ENCODE results near the gene TTC28. TPM values are rescaled to one million over a fixed set of nuclear protein-coding genes. Genes with fewer than 3 reads are reported as not detected.
"Not testable (repeated sequence)": the region's sequence is repeated elsewhere in the genome, so short reads cannot be mapped to it uniquely, and the experiment has no call there.

The TTC28 gene
- total RNA-seq, 3 donors from 2014 or later: 0.66 to 0.90 (median 0.71) TPM

DNA sequence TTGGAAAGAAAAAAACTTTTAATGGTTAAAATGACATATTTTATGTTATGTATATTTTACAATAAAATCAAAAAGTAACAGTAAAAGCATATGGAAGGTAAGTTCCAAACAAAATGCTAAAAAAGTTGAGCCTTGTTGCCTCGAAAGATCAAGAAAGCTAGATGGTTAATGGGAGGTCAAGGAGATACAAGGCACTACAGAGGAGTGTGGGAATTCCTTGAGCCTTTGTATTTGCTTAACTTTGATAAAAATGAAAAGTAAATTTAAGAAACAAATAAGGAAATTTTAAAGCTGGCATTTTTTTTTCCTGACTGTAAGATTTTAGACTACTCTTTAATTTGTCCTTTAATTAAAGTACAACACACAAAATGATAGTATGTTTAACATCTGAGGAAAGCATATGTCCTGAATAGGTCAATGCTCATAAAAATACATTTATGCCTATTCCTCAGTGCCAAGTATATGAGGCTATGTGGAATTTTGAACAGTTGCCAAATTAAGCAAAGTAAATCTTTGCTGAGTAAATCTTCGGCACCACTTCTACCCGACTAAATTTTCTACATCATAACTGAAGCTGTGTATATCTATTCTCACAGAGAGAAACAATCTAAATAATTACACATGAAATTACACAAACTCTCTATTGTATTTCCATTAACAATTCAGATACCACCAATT, 108.8 kb downstream of the TTC28 start:
- DNase-seq (no peak), ATAC-seq (no peak)
- H3K36me3 Mint-ChIP-seq (ENCODE audit: insufficient read depth): no peaks in the 10 kb centered on the region
- no peaks in the 10 kb centered on the region for H3K9me3 Mint-ChIP-seq
- H3K27me3 Mint-ChIP-seq (ENCODE audit: low read depth): peaks cover 3% of the 10 kb centered on the region
- H3K4me1 Mint-ChIP-seq (ENCODE audit: low read depth): no peaks in the 10 kb centered on the region
- no peak overlapping the region for H3K4me3 Mint-ChIP-seq

DNA sequence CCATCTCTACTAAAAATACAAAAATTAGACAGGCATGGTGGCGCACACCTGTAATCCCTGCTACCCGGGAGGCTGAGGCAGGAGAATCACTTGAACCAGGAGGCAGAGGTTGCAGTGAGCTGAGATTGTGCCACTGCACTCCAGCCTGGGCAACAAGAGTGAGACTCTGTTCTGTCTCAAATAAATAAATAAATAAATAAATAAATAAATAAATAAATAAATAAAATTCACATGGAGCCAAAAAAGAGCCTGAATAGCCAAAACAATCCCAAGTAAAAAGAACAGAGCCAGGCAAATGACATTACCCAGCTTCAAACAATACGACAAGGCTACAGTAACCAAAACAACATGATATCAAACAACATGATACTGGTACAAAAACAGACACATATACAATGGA, 110.7 kb downstream of the TTC28 start:
- not testable (repeated sequence) for H3K36me3 Mint-ChIP-seq (ENCODE audit: insufficient read depth); H3K4me3 Mint-ChIP-seq; H3K9me3 Mint-ChIP-seq; H3K4me1 Mint-ChIP-seq (ENCODE audit: low read depth); DNase-seq; ATAC-seq; H3K27me3 Mint-ChIP-seq (ENCODE audit: low read depth)

DNA sequence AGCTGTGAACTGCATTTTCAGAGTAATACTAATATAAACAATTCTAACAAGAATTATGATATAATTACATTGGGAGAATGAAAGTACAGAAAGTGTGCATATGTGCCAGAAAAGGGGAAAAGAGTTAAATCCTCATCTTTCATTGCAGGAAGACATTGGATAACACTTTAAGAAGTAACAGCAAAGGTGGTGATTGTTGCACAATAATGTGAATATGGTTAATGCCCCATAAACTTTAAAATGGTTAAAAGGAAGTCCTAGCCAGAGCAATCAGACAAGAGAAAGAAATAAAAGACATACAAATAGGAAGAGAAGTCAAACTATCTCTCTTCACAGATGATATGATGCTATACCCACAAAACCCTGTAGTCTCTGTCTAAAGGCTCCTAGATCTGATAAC, 111.5 kb downstream of the TTC28 start:
- Mint-ChIP-seq H3K27me3 (ENCODE audit: low read depth) (peaks cover 12% of the 10 kb centered on the region), H3K4me3 (no peak overlapping the region), H3K4me1 (ENCODE audit: low read depth) (no peaks in the 10 kb centered on the region), H3K36me3 (ENCODE audit: insufficient read depth) (no peaks in the 10 kb centered on the region), H3K9me3 (no peaks in the 10 kb centered on the region)
- DNase-seq (no peak), ATAC-seq (no peak)

DNA sequence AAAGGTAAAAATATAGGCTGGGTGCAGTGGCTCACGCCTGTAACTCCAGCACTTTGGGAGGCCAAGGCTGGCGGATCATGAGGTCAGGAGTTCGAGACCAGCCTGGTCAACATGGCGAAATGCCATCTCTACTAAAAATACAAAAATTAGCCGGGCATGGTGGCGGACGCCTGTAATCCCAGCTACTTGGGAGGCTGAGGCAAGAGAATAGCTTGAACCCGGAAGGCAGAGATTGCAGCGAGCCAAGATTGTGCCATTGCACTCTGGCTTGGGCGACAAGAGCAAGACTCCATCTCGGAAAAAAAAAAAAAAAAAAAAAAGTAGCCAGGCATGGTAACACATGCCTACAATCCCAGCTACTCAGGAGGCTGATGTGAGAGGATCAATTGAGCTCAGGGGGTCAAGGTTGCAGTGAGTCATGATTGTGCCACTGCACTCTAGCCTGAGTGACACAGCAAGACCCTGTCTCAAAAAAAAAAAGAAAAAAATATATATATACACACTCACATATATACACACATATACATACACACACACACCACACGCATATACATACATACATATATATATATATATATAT, 112.6 kb downstream of the TTC28 start:
- DNase-seq; H3K36me3 Mint-ChIP-seq (ENCODE audit: insufficient read depth); H3K9me3 Mint-ChIP-seq; H3K4me1 Mint-ChIP-seq (ENCODE audit: low read depth); H3K4me3 Mint-ChIP-seq; ATAC-seq: not testable (repeated sequence)
- H3K27me3 Mint-ChIP-seq (ENCODE audit: low read depth): peaks cover 19% of the 10 kb centered on the region

DNA sequence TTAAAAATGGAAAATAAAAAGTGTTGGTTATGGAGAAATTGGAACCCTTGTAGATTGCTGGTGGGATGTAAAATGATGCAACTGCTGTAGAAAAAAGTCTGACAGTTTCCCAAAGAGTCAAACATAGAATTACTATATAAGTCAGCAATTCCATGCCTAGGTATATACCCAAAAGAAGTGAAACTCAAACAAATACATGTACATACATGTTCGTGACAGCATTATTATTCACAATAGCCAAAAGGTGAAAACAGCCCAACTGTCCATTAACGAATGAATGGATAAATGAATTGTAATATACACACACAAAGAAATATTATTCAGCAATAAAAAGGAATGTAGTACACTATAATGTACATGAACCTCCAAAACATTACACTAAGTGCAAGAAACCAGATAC, 116.0 kb downstream of the TTC28 start:
- Mint-ChIP-seq H3K9me3 (no peaks in the 10 kb centered on the region), H3K36me3 (ENCODE audit: insufficient read depth) (no peaks in the 10 kb centered on the region), H3K4me3 (no peak overlapping the region), H3K4me1 (ENCODE audit: low read depth) (no peaks in the 10 kb centered on the region), H3K27me3 (ENCODE audit: low read depth) (peaks cover 36% of the 10 kb centered on the region)
- DNase-seq: no peak
- no peak for ATAC-seq

DNA sequence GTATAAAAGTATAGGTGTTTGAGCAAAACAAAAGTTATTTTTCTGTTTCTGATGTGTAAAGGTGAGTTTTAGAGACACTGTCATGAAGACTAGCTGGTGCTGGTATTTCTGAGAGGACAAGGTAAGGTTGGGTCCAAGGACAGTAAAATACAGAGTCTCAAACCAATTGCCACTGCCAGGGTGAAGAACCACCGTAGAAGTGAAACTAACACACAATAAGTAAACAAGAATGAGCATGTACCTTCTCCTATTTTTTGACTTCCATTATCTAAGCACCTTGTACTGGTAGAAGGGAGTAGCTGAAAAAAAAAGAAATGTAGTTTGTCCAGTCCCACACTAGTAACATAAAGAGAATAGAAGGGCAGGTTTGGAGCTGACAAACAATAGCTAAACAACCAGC, 117.3 kb downstream of the TTC28 start:
- ATAC-seq (no peak), DNase-seq (no peak)
- Mint-ChIP-seq H3K4me1 (ENCODE audit: low read depth) (no peaks in the 10 kb centered on the region), H3K4me3 (no peak overlapping the region), H3K27me3 (ENCODE audit: low read depth) (peaks cover 36% of the 10 kb centered on the region), H3K9me3 (peaks cover under 1% of the 10 kb centered on the region), H3K36me3 (ENCODE audit: insufficient read depth) (no peaks in the 10 kb centered on the region)

DNA sequence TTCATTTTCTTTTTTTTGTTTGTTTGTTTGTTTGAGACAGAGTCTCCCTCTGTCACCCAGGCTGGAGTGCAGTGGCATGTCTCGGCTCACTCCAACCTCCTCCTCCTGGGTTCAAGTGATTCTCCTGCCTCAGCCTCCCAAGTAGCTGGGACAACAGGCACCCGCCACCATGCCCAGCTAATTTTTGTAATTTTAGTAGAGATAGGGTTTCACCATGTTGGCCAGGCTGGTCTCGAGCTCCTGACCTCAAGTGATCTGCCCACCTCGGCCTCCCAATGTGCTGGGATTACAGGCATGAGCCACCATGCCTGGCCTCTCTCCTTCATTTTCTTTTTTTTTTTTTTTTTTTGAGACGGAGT, 118.9 kb downstream of the TTC28 start:
- not testable (repeated sequence) for ATAC-seq; H3K4me3 Mint-ChIP-seq; H3K9me3 Mint-ChIP-seq; DNase-seq; H3K4me1 Mint-ChIP-seq (ENCODE audit: low read depth); H3K36me3 Mint-ChIP-seq (ENCODE audit: insufficient read depth)
- peaks cover 34% of the 10 kb centered on the region for H3K27me3 Mint-ChIP-seq (ENCODE audit: low read depth)

DNA sequence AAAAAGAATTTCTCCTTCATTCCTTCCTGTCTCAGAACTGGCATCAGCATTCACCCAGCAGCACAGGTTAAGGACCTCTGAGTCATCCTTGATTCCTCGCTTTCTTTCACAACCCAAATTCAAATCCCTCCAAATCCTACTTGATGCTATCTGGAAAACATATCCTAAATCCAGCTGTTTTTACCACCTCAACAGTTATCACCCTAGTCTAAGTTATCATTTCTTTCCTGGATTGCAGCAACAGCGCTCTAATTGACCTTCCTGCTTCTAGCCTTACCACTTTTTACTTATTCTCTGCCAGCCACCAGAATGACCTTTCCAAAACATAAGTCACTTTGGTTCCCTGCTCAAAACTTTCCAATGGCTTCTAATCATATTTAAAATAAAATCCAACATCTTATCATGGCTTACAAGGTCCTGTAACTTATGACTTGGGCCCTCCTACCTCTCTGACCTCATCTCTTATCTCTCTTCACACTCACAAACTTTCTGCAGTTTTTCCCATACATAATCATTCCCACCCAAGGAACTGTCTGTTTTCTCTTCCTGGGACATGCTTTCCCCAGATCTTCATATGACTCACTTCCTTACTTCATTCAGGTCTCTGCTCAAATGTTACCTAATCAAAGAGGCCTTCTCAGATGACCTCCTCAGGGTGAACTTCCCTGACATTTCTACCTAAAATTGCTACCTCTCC, 119.4 kb downstream of the TTC28 start:
- peaks cover 33% of the 10 kb centered on the region for H3K27me3 Mint-ChIP-seq (ENCODE audit: low read depth)
- peaks cover 4% of the 10 kb centered on the region for H3K9me3 Mint-ChIP-seq
- no peak overlapping the region for H3K4me3 Mint-ChIP-seq
- no peak for ATAC-seq
- no peaks in the 10 kb centered on the region for H3K4me1 Mint-ChIP-seq (ENCODE audit: low read depth)
- DNase-seq: no peak
- H3K36me3 Mint-ChIP-seq (ENCODE audit: insufficient read depth): no peaks in the 10 kb centered on the region

DNA sequence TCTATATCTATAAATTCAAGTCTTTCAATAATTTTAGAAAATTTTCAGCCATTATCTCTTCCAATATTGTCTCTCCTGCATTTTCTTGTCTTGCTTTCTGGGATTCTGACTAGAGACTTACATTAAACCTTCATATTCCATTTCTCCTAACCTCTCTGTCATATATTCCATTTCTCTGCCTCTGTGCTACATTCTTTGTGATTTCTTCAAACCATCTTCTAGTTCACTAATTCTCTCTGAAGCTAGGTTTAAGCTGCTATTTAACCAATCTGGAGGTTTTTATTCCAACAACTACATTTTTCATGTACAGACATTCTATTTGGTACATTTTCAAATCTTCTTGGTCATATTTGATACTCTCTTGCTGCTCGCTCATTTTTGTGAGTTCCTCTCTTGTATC, 122.5 kb downstream of the TTC28 start:
- Mint-ChIP-seq H3K36me3 (ENCODE audit: insufficient read depth) (no peaks in the 10 kb centered on the region), H3K4me1 (ENCODE audit: low read depth) (no peaks in the 10 kb centered on the region), H3K9me3 (peaks cover 4% of the 10 kb centered on the region), H3K27me3 (ENCODE audit: low read depth) (peaks cover 27% of the 10 kb centered on the region), H3K4me3 (no peak overlapping the region)
- DNase-seq (no peak), ATAC-seq (no peak)

DNA sequence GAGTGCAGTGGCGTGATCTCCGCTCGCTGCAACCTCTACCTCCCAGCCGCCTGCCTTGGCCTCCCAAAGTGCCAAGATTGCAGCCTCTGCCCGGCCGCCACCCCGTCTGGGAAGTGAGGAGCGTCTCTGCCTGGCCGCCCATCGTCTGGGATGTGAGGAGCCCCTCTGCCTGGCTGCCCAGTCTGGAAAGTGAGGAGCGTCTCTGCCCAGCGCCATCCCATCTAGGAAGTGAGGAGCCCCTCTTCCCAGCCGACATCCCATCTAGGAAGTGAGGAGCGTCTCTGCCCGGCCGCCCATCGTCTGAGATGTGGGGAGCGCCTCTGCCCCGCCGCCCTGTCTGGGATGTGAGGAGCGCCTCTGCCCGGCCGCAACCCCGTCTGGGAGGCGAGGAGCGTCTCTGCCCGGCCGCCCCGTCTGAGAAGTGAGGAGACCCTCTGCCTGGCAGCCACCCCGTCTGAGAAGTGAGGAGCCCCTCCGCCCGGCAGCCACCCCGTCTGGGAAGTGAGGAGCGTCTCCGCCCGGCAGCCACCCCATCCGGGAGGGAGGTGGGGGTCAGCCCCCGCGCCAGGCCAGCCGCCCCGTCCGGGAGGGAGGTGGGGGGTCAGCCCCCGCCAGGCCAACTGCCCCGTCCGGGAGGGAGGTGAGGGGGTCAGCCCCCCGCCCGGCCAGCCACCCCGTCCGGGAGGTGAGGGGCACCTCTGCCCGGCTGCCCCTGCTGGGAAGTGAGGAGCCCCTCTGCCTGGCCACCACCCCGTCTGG, 126.4 kb downstream of the TTC28 start:
- H3K9me3 Mint-ChIP-seq; ATAC-seq; H3K4me1 Mint-ChIP-seq (ENCODE audit: low read depth); H3K27me3 Mint-ChIP-seq (ENCODE audit: low read depth); H3K4me3 Mint-ChIP-seq; DNase-seq; H3K36me3 Mint-ChIP-seq (ENCODE audit: insufficient read depth): not testable (repeated sequence)

DNA sequence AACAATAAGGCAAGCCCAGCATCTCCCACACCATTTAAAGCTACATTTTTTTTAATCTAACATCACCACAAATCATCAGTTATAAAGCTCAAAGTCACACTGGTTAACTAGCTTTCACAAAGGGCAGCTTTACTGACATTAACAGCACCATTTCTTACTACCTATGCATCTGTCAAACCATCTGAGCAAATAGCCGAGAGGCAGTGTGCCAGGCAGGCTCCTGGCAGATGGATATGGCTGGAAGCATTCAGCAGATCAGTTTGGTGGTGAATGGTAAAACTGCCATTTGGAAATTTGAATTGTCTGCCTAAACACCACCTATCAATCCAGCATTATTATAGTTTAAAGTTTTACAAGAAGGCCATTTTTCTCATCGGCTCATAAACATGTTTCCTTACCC, 131.2 kb downstream of the TTC28 start:
- Mint-ChIP-seq H3K27me3 (ENCODE audit: low read depth) (no peaks in the 10 kb centered on the region), H3K9me3 (no peaks in the 10 kb centered on the region), H3K4me1 (ENCODE audit: low read depth) (no peaks in the 10 kb centered on the region), H3K36me3 (ENCODE audit: insufficient read depth) (no peaks in the 10 kb centered on the region), H3K4me3 (no peak overlapping the region)
- DNase-seq (no peak), ATAC-seq (no peak)

DNA sequence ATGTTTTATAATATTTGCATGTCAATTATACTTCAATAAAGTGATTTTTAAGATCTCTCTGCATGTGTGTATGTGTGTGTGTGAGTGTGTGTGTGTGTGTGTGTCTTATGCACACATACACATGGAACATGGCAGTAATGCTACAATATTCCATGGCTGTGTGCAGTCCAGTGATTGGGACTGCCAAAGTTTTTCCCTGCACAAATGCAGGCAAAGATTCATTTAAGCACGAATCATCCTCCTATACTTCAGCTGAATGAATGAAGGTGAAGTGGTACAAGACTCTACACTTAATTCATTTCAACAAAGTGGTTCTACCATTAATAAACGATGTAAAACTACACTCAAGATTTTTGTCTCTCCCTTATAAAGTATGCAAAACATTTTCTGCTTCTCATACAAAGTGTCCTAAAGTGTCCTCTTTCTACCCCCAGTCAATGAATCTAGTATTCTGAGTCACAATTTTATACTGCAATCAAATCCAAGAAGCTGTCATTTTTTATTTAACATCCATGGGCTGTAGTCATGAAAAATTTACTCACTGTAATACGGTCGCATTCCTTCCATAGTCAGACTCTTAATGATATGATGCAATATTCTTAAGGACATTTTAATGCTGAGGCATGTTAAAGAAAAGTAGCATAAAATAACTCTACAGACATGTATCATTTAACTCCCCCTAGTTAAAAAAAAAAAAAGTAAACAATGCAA, 132.4 kb downstream of the TTC28 start:
- ATAC-seq (no peak), DNase-seq (no peak)
- Mint-ChIP-seq H3K27me3 (ENCODE audit: low read depth) (no peaks in the 10 kb centered on the region), H3K36me3 (ENCODE audit: insufficient read depth) (no peaks in the 10 kb centered on the region), H3K4me3 (no peak overlapping the region), H3K4me1 (ENCODE audit: low read depth) (no peaks in the 10 kb centered on the region), H3K9me3 (peaks cover 4% of the 10 kb centered on the region)

DNA sequence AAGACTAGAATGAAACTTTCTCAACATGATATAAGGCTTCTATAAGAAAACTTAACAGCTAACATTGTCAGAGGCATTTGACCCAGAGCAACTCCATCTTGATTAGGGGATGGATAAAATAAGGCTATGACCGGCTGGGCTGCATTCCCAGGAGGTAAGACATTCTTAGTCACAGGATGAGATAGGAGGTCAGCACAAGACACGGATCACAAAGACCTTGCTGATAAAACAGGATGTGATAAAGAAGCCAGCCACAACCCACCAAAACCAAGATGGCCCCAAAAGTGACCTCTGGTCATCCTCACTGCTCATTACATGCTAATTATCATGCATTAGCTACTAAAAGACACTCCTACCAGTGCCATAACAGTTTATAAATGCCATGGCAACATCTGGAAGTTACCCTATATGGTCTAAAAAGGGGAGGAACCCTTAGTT, 135.2 kb downstream of the TTC28 start:
- DNase-seq: no peak
- ATAC-seq: no peak
- H3K4me3 Mint-ChIP-seq: no peak overlapping the region
- H3K27me3 Mint-ChIP-seq (ENCODE audit: low read depth): no peaks in the 10 kb centered on the region
- H3K36me3 Mint-ChIP-seq (ENCODE audit: insufficient read depth): no peaks in the 10 kb centered on the region
- no peaks in the 10 kb centered on the region for H3K4me1 Mint-ChIP-seq (ENCODE audit: low read depth)
- H3K9me3 Mint-ChIP-seq: peaks cover 4% of the 10 kb centered on the region

DNA sequence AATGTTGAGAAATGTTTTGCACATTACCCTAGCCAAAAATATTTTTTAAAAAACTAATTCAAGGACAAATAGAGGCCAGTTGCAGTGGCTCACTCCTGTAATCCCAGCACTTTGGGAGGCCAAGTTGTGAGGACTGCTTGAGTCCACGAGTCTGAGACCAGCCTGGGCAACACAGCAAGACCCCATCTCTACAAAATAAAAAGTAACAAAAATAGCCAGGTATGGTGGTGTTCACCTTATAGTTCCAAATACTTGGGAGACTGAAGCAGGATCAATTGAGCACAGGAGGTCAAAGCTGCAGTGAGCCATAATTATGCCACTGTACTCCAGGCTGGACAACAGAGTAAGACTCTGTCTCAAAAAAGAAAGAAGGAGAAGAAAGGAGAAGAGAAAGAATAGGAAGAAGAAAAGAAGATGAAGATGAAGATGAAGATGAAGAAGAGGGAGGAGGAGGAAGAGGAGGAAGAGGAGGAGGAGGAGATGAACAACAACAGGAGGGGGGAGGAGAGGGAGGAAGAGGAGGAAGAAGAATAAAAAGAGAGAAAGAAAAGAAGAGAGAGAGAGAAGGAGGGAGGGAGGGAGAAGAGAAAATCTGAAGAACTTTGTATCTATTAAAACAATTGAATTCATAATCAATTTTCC, 136.5 kb downstream of the TTC28 start:
- ATAC-seq (no peak), DNase-seq (no peak)
- no peaks in the 10 kb centered on the region for H3K27me3 Mint-ChIP-seq (ENCODE audit: low read depth)
- H3K4me3 Mint-ChIP-seq: no peak overlapping the region
- H3K4me1 Mint-ChIP-seq (ENCODE audit: low read depth): no peaks in the 10 kb centered on the region
- H3K9me3 Mint-ChIP-seq: peaks cover 4% of the 10 kb centered on the region
- H3K36me3 Mint-ChIP-seq (ENCODE audit: insufficient read depth): no peaks in the 10 kb centered on the region

Data from activated T-cell treated with anti-CD3 and anti-CD28 coated beads, Interleukin-2, amount 50 U/mL, for 4 hours (primary cell).